NT2/D1 (cell line): ENCODE results near the gene BANF1.

ENCODE experiments used
- YY1 ChIP-seq: IDR thresholded peaks from 2 replicates; pipeline ENCODE4 v1.6.1; 2011; ENCODE audit not compliant: insufficient read length, insufficient read depth
- ZNF274 ChIP-seq: IDR thresholded peaks from 2 replicates; pipeline ENCODE4 v1.6.1; 2011; ENCODE audit warnings: mild to moderate bottlenecking, low read depth, low read length

DNA sequence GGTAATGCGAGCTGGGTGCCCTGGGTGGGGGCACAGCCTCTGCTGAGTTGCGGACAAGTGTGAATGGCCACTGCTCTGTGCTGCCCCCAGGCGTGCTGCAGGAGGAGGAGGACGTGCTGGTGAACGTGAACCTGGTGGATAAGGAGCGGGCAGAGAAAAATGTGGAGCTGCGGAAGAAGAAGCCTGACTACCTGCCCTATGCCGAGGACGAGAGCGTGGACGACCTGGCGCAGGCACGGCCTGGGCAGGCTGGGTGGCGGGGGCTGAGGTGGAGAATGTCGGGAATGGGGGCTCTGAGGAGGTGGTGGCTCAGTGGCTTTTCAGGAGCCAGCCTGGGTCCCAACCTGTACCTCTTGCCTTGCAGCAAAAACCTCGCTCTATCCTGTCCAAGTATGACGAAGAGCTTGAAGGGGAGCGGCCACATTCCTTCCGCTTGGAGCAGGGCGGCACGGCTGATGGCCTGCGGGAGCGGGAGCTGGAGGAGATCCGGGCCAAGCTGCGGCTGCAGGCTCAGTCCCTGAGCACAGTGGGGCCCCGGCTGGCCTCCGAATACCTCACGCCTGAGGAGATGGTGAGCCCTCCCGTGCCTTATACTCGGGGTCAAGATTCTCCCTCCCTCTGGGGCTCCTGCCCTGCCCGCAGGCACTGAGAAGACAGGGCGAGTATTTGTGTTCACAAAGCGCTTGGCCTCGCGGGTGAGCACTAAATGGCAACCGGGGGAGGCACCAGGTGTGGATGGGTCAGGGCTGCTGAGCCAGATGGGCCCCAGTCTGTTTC lies 36.1 kb upstream of the BANF1 start:
- no peak for TF ChIP-seq YY1
- TF ChIP-seq ZNF274 = no peak
